GM21717 (cell line): ENCODE measurements around the gene PCDHB13.

Experiments
- ATAC-seq: cut with Tn5 transposase; IDR thresholded peaks from one replicate; pipeline ENCODE4 v1.9.1; 2021; ENCODE audit warnings: mild to moderate bottlenecking, moderate library complexity; ENCODE audit not compliant: unreplicated experiment

PCDHB13 gene

GRCh38 chr5:141260458-141261237 lies 46.9 kb downstream of the PCDHB13 start:
- ATAC-seq, result no peak

GRCh38 chr5:141261238-141261546 lies 47.5 kb downstream of the PCDHB13 start:
- no peak for ATAC-seq
